H1 (cell line): Measurements from ENCODE around the gene PLCB2. TPM values are rescaled to one million over a fixed set of nuclear protein-coding genes. Genes with fewer than 3 reads are reported as not detected.

Source experiments
- EGR1 ChIP-seq: IDR thresholded peaks from 2 replicates; pipeline ENCODE4 v1.6.1; 2011; ENCODE audit warnings: low read depth, low read length, borderline replicate concordance
- polyA plus RNA-seq, 7 experiments: library from polyadenylated mRNA; depleted of rRNA in 3 of 7; stranded (reverse) in 5 of 7; unstranded in 2 of 7; fragments of >200 nt in 5 of 7; fragments of 200-250 nt in 2 of 7; gene quantifications; 1 replicate in 5 of 7; 2 replicates in 1 of 7; 4 replicates in 1 of 7; pipeline versions ENCODE4 v1.2.1 to v1.2.3, GENCODE V29; 2011 to 2013; ENCODE audit warnings: missing spikeins in 2 of 7, mixed read lengths in 2 of 7
- total RNA-seq: library from RNA; stranded (reverse); fragmentation: NEBNext Ultra II Directional; extraction: Animal tissue kit (Norgen Biotek cat#: 25700); gene quantifications from 2 replicates; pipeline ENCODE4 v1.2.1, GENCODE V29; 2021

PLCB2 gene
- total and polyA plus RNA-seq, 2 of the 8 experiments (the other 6 are each of a cell fraction or from before 2014, with no cell fraction given), result 7.2 to 8.4 TPM

- TF ChIP-seq EGR1, result no peak
Measured at GRCh38 chr15:40325700-40326099, 18.0 kb upstream of the PLCB2 start (continued).
